Heart left ventricle (tissue), 13 donors: ENCODE data around the gene LYSMD1.

Experiments used
- CTCF ChIP-seq, 12 donors: fragments of 200-600 bp; sonication (generic) in 4 of 12; IDR thresholded peaks; one replicate each; pipeline versions ENCODE4 v1.5.0 to v1.8.0; 2018 to 2022; ENCODE audit warnings: antibody characterized with exemption in 12 of 12, mild to moderate bottlenecking in 5 of 12
- POLR2A ChIP-seq, 2 donors: fragments of 450-650 bp; IDR thresholded peaks; one replicate each; pipeline ENCODE4 v1.6.1; 2017; ENCODE audit warnings: antibody characterized with exemption in 2 of 2, mild to moderate bottlenecking in 2 of 2, moderate library complexity in 2 of 2
- donor health status: ischemic (EF 13 %, LVEDD 7.1; RV severe dilation, severe dysfunction).
- donor health status: DM: no; HTN: yes; CAD: no.
- donor health status: DM: no; HTN: no; CAD: no.
- donor health status: ischemic (EF 25% LVEDD 6.9; RV normal size, moderate dysfunction).
- donor health status: ischemic (EF 25% LVEDD 5.7; RV mildly dilated, moderate dysfunction).
- donor health status: ischemic (EF 35%, LVEDD 5.7; RV mildly dilated, moderate dysfunction).
- donor health status: nonischemic (EF 11% LVEDD 7.7; RV severe dilation, severe dysfunction).
- donor health status: DM: yes; HTN: yes; CAD: no.
- donor health status: PGD.
- donor health status: ischemic (EF 29% LVEDD 5.4; RV normal size, mild dysfunction).
- donor health status: nonischemic (EF 23%, LVEDD 6.1; RV moderate dilation, normal function).

DNA sequence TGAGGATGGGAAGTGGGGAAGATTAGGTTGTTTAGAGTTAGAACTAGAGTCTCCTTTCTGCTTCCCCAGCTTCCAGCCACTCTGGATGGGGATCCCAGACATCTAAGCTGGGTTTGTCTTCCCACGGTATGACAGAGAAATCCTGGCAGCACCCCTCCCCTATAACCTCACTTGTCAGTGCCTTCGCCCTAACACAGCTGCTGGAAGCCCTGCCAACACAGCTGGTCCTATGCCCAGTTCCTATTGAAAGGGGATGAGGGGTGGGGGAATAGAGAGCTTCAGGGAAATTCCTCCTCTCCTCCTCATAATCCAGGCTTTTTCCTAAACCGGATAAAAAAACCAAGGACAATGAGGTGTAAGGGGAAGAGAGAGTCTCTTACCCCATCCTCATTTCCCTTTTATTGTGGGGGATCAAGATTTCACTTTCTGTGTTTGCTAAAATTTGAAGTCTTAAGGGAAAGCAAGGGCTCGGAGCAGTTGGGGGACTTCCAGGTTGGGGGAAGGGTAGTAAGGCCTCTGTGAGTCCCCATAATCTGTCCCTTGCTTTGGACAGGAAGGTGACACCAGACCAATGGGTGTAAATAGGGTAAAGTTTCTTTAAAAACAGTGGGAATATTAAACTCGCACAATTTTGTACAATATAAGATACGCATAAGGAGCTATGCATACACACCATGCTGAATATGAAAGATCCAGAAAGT lies 9.5 kb upstream of the LYSMD1 start:
- no peak for TF ChIP-seq POLR2A (IDR thresholded peaks at IDR 0.05)
- no peak for TF ChIP-seq CTCF (IDR thresholded peaks at IDR 0.05)
